ENCODE data around the gene TAGLN3.

TAGLN3 gene

DNA sequence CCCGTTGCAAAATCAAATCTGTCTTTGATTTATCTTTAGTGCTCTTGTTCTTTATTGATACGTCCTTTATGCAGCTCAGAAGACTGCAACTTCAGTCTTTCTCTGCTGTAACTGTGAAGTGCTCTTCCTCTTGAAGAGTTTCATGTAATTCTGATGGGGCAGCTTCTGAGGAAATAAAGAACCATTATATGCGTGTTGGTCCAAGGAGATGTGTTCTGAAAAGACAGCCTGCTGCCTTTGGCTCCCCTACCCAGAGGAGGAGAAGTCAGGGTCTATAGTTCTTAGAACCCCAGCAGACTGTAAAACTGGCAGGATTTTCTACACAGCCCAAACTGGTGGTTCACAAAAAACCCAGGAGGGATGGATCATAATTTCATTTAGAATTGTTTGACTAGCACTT is 42.3 kb upstream of the TAGLN3 start:
- TF ChIP-seq, protein P1, sequence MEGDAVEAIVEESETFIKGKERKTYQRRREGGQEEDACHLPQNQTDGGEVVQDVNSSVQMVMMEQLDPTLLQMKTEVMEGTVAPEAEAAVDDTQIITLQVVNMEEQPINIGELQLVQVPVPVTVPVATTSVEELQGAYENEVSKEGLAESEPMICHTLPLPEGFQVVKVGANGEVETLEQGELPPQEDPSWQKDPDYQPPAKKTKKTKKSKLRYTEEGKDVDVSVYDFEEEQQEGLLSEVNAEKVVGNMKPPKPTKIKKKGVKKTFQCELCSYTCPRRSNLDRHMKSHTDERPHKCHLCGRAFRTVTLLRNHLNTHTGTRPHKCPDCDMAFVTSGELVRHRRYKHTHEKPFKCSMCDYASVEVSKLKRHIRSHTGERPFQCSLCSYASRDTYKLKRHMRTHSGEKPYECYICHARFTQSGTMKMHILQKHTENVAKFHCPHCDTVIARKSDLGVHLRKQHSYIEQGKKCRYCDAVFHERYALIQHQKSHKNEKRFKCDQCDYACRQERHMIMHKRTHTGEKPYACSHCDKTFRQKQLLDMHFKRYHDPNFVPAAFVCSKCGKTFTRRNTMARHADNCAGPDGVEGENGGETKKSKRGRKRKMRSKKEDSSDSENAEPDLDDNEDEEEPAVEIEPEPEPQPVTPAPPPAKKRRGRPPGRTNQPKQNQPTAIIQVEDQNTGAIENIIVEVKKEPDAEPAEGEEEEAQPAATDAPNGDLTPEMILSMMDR (IDR thresholded peaks at IDR 0.05) = no peak

DNA sequence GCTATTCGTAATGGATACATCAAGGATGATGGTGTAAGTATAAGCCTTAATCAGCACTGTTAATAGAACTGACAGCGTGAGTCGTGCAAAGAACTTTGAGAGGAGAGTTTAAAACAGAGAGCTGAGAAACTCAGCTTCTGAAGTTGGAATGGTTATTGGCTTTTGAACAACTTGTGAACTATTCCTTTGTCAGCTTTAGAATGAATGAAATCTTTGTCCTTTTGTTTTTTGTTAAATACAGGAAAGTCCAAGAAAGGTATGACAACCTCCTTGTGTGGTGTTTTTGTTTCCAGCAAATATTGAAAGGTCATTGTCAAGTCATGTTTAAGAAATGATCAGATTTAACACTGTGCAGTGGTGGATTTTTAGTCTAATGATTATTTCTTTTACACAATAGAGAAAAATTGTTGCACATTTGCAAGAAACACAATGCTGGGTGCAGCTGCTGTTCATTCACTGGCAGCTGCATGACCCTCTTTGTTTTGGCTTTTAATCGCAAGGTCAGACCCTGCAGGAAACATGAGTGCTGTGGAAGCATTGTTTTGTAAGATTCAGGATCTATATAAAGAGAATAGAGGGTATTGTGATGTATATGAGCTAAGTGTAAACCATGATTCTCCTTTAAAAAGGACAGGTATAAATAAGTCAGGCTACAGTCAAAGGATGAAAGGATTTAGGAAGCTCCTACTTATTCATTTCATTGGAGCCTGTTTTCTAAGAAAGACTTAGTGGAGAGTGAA is 41.6 kb upstream of the TAGLN3 start:
- TF ChIP-seq, protein P1 (IDR thresholded peaks at IDR 0.05) = no peak

DNA sequence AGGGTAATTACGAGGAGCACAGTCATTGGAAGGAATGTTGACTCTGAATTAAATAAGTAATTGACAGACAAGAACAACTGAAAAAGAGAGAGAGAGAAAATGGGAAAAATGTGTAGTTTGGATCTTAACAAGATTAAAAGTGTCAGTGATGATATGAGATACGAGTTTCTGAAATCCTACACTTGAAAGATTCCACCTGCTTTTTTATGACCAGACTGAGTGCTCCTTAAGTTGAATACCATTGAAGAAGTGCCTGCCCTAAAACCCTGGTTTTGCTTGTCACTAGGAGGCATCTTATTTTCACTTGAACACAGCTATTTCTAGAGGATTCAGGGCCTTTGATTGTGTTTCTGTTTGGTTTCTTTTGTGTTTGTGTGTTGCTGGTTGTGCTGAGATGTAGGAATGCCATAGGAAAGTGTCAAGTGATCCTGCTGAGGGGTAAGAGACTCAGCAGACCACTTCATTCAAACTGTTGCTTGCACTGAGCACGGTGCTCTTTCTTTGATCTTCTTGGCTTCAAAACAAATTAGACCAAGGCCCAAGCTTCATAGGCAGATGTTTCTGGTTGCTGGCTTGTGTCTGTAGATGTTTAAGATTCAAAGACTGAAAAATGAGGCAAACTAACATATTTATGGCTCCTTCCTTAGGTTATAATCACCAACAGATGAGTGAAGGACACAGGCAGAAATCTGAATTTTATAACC is 37.1 kb upstream of the TAGLN3 start:
- TF ChIP-seq, protein P1 (IDR thresholded peaks at IDR 0.05) = no peak

DNA sequence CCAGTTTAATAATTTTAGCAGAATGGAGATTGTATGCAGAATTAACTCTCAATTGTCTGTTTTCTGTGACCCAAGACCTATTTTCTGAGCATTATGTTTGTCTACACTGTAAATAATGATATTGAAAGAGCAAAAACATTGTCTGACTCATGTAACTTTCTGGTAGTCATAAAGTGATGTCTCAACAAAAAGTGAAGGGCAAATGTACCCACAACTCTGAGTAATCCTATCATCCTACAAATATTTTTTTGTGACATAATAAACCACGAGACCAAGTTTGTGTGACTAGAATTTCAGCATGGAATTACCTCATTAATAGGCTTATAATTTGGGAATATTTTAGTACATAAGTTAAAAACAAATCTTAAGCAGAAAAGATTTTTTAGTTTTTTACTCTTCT is 35.3 kb upstream of the TAGLN3 start:
- TF ChIP-seq, protein P1 (IDR thresholded peaks at IDR 0.05) = no peak

DNA sequence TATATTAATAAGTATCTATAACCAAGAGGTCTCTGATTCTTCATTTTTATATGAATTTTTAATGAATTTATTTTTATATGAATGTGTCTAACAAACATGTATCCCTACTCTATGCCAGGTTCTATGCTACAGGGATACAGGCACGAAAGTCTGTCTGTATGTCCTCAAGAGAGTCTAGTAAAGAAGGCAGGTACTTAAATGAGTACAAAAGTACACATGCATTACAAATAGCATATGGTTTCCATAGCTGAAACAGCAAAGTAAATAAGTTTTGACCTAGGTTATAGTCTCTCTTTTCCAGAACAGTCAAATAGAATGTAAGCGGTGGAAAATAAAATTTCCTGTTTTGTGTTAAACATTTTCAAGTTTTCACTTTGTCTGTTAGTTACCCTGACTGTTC is 33.2 kb upstream of the TAGLN3 start:
- TF ChIP-seq, protein P1 (IDR thresholded peaks at IDR 0.05) = no peak

DNA sequence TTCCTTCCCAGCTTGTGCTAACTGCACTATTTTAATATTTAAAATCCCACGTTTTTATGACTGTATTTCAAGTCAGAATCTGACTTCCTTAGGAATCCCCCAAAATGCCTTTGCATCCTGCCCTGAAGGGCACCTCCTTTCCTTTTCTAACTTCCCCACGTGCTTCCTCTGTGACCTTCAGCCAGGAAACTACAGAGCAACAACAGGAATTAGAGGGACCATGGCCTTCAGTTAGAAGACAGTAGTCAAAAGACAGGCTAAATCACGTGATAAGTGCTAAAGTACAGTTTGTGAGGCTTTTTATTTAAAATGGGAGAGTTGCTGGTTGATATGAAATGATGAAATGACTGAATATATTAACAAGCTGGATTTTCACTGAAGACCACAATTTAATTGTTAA is 31.7 kb upstream of the TAGLN3 start:
- TF ChIP-seq, protein P1 (IDR thresholded peaks at IDR 0.05) = no peak

DNA sequence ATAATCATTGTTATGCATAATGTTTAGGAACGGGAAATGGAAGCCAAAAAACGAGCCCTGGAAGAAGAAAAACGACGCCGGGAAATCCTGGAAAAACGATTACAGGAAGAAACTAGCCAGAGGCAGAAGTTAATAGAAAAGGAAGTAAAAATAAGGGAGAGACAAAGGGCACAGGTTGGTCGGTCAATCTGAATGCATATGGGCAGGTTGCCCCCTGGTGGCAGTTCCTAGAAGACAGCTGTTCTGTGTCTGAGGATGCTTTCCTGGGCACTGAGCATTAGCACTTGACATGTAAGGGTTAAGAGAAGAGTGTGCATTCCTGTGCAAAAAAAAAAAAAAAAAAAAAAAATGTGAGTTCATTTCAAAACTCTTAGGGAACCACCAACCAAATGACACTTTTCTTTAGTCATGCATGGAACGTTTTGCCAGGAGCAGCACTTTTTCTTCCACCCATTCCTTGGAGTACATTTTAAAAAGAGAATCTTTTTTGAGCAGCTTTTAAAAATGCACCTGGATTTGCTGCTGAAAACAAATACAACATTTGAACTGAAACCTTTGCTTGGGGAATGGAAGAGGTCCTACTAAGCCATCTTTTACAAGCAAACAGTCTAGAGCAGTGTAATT is 31.0 kb upstream of the TAGLN3 start:
- TF ChIP-seq, protein P1 (IDR thresholded peaks at IDR 0.05) = peak; percentile 80

Measured in LNCAP (cell line).